ENCODE measurements around the gene AKT3.
"Not testable (repeated sequence)": the region's sequence is repeated elsewhere in the genome, so short reads cannot be mapped to it uniquely, and the experiment has no call there.

AKT3 gene

DNA sequence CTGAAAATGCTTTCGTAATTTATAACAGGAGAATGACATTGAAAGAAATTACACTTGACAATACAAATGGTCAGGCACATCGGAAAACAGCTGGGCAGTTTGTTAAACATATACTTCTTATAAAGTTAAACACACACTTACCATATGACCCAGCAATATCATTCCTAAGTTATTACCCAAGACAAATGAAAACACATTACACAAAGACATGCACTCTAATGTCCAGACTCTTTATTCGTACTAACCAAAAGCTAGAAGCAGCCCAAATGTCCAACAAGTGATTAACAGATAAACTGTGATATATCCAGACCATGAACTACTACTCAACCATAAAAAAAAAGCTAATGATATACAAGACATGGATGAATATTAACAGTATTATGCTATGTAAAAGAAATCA is 8.5 kb downstream of the AKT3 start:
- DNase-seq: no peak

DNA sequence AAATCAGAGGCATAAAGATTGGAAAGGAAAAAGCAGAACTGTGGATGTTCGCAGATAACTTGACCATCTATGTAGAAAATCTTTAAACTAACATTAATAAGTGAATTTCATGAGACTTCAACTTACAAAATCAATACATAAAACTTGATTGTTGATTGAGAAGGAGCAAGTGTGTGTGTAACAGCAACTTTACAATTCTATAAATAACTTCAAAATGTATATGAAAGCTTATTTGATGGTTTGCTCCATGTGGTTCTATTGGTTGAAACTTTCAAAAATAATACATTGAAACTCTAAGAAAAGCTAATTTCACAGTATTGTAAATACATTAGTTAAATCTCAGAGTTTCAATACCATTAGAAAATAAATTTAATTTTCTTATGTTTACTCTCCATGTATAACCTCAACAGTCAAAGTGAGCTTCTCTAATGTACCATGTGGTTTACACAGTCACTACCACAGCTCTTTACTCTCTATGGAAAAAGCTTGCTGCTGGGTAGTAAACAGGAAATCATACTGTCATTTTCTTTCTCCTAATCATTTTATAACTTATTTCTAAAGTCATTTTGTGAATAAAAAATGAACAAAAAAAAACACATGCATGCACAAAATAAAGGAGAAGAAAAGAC is 12.0 kb downstream of the AKT3 start:
- no peak for DNase-seq

GRCh38 chr1:243834130-243834529 is 15.9 kb downstream of the AKT3 start:
- DNase-seq: no peak

DNA sequence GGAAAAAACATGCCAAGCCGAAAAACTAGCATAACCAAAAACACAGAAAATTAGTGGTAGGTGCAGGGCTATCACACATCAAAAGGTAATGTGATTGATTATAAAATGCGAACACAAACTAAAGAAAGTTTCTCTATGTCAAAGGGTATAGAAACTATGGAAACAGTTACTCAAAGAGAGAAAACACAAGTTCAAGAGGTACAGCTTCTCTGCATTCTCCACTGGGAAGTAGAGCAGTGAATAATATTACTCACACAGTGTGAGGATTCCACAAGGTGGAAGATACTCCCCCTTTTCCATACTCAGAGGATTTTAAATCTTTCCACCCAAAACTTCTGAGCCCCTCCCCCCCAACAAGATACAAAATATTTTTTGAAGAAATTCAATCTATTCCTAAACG is 18.6 kb downstream of the AKT3 start:
- no peak for DNase-seq

GRCh38 chr1:243827206-243827605 is 22.8 kb downstream of the AKT3 start:
- DNase-seq: no peak

GRCh38 chr1:243824907-243825306 is 25.1 kb downstream of the AKT3 start:
- not testable (repeated sequence) for DNase-seq

GRCh38 chr1:243821177-243821680 is 28.8 kb downstream of the AKT3 start:
- no peak for DNase-seq

GRCh38 chr1:243819438-243819839 is 30.6 kb downstream of the AKT3 start:
- DNase-seq: no peak

DNA sequence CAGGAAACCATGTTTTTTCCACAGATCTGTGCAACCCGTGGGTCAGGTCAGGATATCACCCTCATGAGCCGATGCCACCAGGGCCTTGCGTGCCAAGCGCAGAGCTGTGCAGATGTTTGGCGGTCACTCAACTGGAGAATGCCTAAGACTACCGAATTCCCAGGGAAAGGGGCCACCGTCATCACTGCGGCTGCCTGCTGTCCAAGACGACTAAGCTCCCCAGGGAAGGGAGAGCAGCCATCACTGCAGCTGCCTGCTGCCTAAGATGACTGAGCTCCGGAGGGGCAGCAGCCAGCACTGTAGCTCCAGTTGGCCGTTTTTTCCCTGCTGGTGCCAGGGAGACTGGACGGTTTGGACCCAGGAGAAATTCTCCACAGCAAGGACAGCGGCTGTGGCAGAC is 31.1 kb downstream of the AKT3 start:
- DNase-seq: no peak

DNA sequence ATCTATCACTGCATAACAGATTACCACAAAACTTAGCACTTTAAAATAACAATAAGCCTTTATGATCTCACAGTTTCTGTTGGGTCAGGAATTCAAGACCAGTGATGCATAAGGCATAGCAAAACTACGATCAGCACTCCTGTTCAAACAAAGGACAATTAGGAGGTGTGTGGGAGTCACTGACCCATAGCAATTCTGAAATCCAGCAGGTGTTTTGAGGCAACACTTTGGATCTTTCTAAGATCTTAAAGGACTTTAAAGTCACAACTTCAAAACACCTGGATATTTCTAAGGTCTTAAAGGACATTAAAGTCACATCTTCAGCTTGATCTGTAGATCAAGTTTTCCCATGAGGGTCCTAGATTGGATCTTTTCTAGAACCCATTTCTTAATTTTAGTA is 35.3 kb downstream of the AKT3 start:
- DNase-seq: no peak

DNA sequence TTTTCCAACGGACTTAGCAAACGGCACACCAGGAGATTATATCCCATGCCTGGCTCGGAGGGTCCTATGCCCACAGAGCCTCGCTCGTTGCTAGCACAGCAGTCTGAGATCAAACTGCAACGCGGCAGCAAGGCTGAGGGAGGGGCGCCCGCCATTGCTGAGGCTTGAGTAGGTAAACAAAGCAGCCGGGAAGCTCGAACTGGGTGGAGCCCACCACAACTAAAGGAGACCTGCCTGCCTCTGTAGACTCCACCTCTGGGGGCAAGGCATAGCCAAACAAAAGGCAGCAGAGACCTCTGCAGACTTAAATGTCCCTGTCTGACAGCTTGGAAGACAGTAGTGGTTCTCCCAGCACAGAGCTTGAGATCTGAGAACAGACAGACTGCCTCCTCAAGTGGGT is 42.7 kb downstream of the AKT3 start:
- DNase-seq: not testable (repeated sequence)

DNA sequence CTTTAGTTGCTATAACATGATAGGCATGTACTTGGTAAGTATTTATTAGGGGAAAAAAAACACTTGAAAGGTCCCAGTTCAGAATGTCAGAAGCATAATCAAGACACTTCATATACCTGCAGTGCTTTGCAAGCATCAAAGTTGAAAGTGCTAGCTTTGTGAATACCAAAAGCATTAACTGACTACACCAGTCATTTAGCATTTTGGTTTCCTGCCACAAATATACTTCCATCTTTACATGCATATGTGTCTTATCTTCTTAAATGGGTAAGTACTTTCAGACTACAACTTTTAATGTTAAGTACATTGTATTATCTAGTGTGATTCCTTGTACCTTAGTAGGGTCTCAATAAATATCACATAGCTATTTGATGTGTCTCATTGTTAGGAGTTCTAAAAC is 43.7 kb downstream of the AKT3 start:
- no peak for DNase-seq

DNA sequence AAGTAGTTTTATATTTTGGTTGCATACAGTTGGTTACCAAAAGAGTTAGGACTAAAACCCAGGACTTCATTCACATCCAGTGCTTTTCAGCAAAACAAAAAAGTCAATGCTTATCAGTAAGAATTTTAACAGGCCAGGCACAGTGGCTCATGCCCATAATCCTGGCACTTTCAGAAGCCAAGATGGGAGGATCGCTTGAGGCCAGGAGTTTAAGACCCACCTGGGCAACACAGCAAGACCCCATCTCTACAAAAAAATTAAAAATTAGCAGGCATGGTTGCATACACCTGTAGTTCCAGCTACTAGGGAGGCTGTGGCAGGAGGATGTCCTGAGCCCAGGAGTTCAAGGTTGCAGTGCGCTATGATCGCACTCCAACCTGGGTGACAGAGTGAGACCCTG is 47.3 kb downstream of the AKT3 start:
- DNase-seq: no peak

GRCh38 chr1:243801378-243801777 is 48.7 kb downstream of the AKT3 start:
- DNase-seq: no peak

DNA sequence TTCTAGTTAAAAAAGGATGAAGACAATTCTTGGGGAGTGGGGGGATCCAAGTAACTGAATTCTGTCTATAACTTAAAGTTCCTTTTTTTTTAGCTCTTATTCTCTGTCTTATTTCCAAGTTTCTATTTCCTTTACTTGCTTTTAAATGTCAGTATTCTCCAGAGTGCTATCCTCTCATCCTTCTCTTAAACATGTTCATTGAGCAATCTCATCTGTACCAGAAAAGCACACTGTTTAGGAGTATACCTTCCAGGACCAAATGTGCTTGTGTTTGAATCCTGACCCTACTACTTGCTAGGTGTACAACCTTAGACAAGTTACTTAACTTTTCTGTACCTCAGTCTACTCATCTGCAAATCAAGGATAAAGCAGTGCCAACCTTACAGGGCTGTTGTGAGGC is 50.1 kb downstream of the AKT3 start:
- no peak for DNase-seq

DNA sequence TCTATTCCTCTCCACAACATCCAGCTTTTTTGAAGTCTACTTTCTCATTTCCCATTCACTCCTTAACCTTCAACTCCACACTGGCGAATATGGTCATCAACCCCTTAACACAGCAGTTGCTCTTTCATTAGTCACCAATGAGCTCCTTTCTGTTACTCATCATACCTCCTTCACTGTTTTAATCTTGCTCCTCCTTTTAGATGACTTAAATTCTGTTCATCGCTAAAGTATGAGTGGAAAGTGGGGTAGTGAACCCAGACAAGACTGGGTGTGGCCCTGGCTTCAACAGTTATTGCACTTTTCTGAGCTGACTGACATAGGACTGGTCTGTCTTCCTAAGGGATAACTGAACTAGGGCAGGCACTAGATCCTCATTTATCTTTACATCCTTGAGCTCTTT is 51.3 kb downstream of the AKT3 start:
- no peak for DNase-seq

- DNase-seq: no peak
Observed at GRCh38 chr1:243796016-243796415, 54.0 kb downstream of the AKT3 start.

GRCh38 chr1:243793298-243793697 is 56.7 kb downstream of the AKT3 start:
- no peak for DNase-seq

- no peak for DNase-seq
Observed at GRCh38 chr1:243792891-243793290, 57.2 kb downstream of the AKT3 start.

DNA sequence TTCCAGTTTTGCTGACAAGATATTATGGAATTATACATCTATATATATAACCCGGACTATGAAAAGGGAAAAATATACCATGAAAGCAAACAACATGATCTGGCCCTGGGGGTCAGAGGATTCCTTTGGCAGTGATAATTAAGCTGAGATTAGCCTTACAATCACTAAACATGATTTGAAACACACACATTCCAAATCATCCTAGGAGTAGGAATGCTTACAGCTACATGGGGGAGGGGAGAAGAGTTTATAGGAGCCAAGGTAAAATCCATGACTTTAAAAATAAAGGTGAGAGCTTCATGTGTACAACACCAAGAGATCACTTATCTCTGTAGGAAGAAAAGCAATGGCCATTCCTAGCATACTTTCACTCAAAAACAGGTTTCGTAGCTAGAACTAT is 57.6 kb downstream of the AKT3 start:
- no peak for DNase-seq

GRCh38 chr1:243791586-243792267 is 58.3 kb downstream of the AKT3 start:
- DNase-seq: no peak

- DNase-seq: no peak
Observed at GRCh38 chr1:243790404-243790803, 59.6 kb downstream of the AKT3 start.

GRCh38 chr1:243786531-243786930 is 63.5 kb downstream of the AKT3 start:
- DNase-seq: no peak

DNA sequence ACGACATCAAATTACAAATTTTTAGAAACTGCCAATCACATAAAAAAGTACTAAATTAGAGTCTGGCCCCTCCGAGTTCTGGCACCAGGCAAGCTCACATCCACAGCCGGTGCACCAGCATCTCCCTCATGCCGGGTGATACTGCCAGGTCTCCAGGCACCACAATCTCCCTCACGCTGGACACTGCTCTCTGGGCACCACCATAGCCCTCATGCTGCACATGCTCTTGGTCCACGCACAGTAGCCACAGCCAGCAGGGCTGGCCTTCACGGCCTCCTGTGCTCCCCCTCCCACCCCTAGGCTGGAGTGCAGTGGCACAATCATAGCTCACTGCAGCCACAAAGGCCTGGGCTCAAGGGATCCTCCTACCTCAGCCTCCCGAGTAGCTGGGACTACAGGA is 65.5 kb downstream of the AKT3 start:
- no peak for DNase-seq

- no peak for DNase-seq
Observed at GRCh38 chr1:243783714-243784113, 66.3 kb downstream of the AKT3 start.

All from NCI-H187 (cell line).